Measurements from ENCODE around the gene USP54.

Gene USP54

DNA sequence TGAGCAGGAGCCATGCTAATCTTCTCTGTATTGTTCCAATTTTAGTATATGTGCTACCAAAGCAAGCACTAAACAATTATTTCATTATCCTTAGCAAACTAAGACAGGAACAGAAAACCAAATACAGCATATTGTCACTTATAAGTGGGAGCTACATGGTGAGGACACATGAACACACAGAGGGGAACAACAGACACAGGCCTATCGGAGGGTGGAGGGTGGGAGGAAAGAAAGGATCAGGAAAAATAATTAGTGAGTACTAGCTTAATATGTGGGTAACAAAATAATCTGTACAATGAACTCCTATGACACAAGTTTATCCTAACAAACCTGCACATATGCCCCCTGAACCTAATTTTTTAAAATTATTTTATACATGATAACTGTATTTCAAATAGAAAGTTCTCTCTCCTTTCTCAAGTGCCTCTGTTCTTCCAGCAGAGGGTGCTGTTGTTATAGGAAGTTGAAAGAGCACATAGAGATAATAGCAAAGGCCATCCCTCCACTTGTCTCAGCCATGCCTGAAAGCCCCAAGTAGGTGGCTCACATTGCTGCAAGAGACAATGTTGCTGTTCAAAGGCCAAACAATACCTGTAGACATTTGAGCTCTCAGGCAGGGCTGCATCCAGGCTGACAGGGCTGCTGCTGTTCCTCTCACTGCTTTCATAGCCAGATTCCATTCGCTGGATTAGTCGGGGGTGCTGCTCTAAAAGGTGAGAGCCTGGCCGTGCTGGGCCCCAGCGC lies 61.9 kb downstream of the USP54 start:
- peak; percentile 82 for DNase-seq

DNA sequence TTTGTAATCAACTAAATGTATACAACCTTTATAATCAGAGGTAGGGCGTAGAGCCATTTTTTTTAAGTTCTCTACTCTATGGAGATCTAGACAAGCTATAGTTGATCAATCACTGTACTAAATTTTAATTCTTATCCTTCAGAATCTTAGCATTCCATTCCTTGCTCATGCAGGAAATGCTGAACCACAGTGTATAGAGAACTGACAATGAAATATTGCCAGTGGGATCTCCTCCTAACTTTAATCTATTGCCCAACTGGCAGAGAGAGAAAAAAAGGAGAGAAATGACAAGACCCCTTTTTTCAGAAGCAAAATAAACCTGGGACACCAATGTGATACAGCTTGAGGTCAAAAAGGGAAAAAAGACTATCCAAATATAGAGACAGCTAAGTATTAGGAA lies 68.9 kb downstream of the USP54 start:
- DNase-seq = peak; percentile 55

- DNase-seq = no peak
Measured at GRCh38 chr10:73519336-73519735, 71.8 kb downstream of the USP54 start.

- DNase-seq = peak; percentile 38
Measured at GRCh38 chr10:73517166-73517888, 73.8 kb downstream of the USP54 start.

- DNase-seq = no peak
Measured at GRCh38 chr10:73512207-73512743, 78.9 kb downstream of the USP54 start.

- no peak for DNase-seq
Measured at GRCh38 chr10:73509695-73510094, 81.4 kb downstream of the USP54 start.

GRCh38 chr10:73506491-73506890 lies 84.7 kb downstream of the USP54 start:
- peak; percentile 59 for DNase-seq

GRCh38 chr10:73506074-73506473 lies 85.1 kb downstream of the USP54 start:
- no peak for DNase-seq

DNA sequence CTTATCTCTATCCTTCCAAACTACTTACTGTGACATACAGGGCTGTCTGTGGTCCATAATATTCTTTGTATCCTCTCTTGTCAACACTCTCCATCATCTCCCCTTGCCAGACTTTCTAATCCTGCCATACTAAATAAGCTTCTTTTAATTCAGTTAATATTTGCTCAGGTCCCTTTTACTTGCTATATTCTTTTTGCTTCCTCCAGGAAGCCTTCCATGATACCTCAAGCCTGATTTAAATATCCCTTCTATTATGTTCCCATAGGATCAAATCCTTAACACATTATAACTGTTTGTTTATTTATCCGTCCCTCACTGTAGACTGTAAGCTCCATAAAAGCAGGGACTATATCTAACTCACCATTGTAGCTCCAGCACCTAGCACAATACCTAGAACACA lies 88.1 kb downstream of the USP54 start:
- no peak for DNase-seq

DNA sequence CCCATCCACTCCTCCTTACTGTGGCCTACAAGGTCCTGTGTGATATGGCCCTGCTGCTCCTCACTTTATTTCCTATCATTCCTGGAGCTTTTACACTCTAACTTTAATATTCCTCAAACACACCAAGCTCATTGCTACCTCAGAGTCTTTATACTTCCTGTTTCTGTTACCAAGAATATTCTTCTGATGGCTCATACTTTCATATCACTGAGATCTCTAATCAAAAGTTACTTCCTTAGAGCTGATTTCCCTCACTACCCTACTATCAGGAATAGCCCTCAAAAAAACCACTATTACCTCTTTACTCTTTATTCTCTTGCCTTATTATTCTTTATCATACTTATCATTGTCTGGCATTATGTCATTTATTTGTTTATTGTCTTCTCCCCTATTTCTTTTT lies 89.5 kb downstream of the USP54 start:
- DNase-seq = no peak

DNA sequence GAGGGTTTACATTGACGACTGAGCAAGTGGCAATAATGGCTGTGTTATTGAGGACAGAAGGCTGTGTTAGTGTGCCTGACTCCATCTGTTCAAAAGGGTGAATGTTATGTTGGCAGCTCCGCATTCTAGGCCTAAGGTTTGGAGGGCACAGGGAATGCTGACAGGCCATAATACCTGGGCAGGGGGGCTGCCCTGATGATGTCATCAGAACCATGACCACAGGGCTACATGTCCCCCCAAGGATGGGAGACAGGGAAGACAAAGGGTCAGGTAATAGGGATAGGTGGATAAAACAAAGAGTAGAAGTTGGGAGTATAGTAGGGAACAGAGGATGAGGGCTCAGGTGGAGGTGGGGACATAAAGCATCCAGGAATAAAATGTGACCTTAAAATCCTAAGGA lies 93.5 kb downstream of the USP54 start:
- no peak for DNase-seq

DNA sequence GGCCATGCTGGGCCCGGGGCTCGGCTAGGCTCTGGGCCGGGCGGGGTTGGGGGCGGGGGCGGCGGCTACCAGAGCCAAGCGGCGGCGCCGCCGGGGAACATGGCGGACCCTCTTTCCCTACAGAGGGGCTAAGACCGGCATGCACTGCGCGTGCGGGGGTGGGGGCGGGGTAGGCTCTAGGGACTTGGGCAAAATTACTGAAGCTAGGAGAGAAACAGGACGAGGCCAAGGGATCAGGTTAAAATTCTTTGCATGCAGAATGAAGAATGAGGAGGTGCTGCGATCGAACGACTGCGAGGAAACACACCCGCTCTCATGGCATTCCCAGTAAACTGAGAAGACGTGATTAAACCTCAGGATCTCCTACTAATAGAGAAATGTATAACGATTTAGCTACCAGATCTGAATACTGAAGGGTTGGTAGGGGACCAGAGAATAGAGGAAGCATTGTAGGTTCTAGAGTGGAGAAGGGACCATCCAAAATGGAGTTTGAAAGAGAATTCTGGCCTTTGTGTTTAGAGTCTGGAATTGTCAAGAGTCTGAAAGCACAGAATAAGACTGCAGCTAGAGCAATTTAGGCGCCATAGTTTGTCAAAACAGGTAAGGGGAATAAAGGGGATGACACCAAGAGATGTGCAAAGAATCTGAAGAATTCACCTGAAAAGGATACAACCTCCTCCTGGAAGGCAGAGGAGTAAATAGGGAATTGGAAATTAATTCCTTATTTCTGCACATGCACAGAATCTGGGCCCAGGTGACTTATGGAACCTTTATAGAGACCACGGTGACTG lies 95.1 kb downstream of the USP54 start, which contains the start of gene PPP3CB:
Gene PPP3CB, minus strand, starts transcription at position 141 of the 791 bp plus-strand sequence. Its CDS starts 135 bp downstream, at position 6.
- peak; percentile 97 for DNase-seq

- peak; percentile 87 for DNase-seq
Measured at GRCh38 chr10:73495226-73495883, 95.8 kb downstream of the USP54 start.

DNA sequence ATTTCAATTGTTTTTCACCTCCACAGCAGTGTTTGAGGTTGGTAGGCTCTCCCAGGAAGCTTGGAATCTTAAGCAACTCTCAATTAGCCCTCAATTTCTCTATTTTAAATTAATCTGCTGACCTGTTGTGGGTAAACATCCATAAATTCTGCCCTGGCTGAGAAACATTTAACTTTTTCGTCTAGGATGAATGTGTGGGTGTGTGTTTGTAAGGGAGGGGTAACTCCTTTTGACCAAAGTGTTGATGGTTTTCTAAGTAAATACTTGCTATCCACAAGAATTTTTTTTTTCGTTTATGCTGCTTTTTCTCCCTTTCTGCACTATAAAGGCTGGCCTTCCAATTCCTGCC lies 96.3 kb downstream of the USP54 start:
- DNase-seq = no peak

DNA sequence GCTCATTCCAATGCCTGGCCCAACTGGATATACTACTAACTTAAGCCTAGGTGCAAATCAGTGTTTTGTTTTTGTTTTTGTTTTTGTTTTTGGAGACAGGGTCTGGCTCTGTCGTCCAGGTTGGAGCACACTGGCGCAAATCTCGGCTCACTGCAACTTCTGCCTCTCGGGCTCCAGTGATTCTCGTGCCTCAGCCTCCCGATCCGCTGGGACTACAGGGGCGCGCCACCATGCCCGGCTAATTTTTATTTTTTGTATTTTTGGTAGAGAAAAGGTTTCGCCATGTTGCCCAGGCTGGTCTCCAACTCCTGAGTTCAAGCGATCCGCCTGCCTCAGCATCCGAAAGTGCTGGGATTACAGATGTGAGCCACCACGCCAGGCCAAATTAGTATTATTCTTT lies 96.9 kb downstream of the USP54 start:
- DNase-seq = no peak

DNA sequence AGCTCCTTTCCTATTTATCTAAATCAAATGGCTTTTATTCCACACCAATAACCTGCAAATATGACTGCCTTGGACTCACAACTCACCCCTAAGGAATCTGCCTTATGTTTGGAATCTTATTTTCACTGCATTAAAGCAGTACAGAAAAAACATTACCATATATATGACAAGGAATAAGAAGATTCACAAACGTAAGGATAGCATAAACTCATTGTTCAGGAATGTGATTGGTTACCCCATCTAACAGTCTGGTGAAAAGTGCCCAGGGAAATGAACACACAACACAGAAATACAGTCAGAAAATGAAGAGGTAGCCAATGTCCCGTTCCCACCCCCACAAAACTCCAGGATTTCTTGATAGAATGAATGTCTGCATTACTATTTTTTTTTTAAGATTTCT lies 97.4 kb downstream of the USP54 start:
- peak; percentile 93 for DNase-seq

GRCh38 chr10:73486601-73487000 lies 104.5 kb downstream of the USP54 start:
- no peak for DNase-seq

- no peak for DNase-seq
Measured at GRCh38 chr10:73485320-73485719, 105.8 kb downstream of the USP54 start.

GRCh38 chr10:73480158-73480557 lies 111.0 kb downstream of the USP54 start:
- peak; percentile 66 for DNase-seq

DNA sequence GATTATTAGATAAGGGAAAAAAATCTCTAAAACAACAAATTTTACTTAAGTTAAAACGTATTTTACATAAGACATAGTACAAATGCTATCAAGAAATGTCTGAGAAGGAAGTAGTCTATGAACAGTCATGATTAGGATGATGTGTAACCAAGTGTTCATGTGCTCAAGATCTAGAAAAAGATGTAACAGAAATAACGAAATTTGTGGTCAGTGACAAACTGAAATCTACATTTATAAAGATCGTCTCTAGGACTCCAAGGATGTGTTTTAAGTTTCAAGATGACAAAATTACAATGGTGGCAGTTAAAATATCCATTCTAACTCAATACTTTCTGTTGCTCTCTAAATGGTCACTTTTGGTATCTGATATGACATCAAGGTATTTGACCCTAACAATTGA lies 112.5 kb downstream of the USP54 start:
- DNase-seq = no peak

DNA sequence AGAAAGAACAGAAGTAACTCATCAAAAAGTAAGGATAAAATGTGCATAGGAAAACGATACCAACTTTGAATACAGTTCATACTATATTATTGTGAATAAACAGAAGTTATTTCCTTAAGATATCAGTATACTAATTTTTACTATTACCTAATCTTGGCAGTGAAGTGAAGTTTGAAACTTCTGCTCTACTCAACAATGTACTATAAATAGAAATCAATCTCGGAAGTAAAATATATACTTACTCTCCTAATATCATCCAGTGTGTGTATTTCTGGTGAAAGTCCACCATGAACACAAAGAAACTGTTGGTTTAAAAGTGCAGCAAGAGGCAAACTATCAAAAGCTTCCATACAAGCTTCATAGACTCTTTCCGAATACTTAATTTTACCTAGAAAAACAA lies 119.9 kb downstream of the USP54 start:
- no peak for DNase-seq

DNA sequence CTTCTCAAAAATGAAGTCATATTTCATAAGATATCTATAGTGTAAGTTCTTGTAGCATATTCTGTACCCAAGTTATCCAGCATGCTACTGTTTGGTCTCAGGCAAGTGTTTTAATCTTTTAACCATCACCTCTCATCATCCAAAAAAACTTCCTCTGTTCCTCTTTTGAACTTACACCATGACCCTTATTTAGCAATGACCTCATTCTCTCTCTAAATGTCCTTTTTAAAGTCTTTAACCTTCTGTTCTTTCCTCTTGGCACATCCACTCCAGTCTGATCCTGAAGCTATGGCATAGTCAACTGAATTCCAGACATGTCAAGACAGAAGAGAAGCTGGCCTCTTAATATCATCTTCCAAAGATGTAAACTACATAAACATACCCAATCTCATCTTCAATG lies 121.6 kb downstream of the USP54 start:
- DNase-seq = no peak

GRCh38 chr10:73467206-73467605 lies 123.9 kb downstream of the USP54 start:
- DNase-seq = no peak

Data from fibroblast of upper back skin (primary cell).